ENCODE data around the gene B4GALT1.

GRCh38 chr9:33209394-33209793 lies 42.3 kb upstream of the B4GALT1 start:
- TF ChIP-seq, protein P1, sequence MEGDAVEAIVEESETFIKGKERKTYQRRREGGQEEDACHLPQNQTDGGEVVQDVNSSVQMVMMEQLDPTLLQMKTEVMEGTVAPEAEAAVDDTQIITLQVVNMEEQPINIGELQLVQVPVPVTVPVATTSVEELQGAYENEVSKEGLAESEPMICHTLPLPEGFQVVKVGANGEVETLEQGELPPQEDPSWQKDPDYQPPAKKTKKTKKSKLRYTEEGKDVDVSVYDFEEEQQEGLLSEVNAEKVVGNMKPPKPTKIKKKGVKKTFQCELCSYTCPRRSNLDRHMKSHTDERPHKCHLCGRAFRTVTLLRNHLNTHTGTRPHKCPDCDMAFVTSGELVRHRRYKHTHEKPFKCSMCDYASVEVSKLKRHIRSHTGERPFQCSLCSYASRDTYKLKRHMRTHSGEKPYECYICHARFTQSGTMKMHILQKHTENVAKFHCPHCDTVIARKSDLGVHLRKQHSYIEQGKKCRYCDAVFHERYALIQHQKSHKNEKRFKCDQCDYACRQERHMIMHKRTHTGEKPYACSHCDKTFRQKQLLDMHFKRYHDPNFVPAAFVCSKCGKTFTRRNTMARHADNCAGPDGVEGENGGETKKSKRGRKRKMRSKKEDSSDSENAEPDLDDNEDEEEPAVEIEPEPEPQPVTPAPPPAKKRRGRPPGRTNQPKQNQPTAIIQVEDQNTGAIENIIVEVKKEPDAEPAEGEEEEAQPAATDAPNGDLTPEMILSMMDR (IDR thresholded peaks at IDR 0.05) = no peak
- TF ChIP-seq ZNF532 (CRISPR knock-in tag; IDR thresholded peaks at IDR 0.05; ENCODE audit: borderline replicate concordance) (no peak), FOXK1 (CRISPR knock-in tag; IDR thresholded peaks at IDR 0.05) (no peak), CREB1 (CRISPR knock-in tag; IDR thresholded peaks at IDR 0.05) (no peak), ELF4 (CRISPR knock-in tag; IDR thresholded peaks at IDR 0.05; ENCODE audit: low read depth) (no peak), ATF3 (CRISPR knock-in tag; conservative IDR thresholded peaks at IDR 0.05) (no peak), SP1 (CRISPR knock-in tag; conservative IDR thresholded peaks at IDR 0.05) (no peak), TEAD4 (CRISPR knock-in tag; IDR thresholded peaks at IDR 0.05) (no peak), ETV6 (CRISPR knock-in tag; IDR thresholded peaks at IDR 0.05) (no peak), KAT7 (CRISPR knock-in tag; IDR thresholded peaks at IDR 0.05; ENCODE audit: borderline replicate concordance) (no peak), ZNF671 (CRISPR knock-in tag; IDR thresholded peaks at IDR 0.05) (no peak)
- TF ChIP-seq, protein P2, sequence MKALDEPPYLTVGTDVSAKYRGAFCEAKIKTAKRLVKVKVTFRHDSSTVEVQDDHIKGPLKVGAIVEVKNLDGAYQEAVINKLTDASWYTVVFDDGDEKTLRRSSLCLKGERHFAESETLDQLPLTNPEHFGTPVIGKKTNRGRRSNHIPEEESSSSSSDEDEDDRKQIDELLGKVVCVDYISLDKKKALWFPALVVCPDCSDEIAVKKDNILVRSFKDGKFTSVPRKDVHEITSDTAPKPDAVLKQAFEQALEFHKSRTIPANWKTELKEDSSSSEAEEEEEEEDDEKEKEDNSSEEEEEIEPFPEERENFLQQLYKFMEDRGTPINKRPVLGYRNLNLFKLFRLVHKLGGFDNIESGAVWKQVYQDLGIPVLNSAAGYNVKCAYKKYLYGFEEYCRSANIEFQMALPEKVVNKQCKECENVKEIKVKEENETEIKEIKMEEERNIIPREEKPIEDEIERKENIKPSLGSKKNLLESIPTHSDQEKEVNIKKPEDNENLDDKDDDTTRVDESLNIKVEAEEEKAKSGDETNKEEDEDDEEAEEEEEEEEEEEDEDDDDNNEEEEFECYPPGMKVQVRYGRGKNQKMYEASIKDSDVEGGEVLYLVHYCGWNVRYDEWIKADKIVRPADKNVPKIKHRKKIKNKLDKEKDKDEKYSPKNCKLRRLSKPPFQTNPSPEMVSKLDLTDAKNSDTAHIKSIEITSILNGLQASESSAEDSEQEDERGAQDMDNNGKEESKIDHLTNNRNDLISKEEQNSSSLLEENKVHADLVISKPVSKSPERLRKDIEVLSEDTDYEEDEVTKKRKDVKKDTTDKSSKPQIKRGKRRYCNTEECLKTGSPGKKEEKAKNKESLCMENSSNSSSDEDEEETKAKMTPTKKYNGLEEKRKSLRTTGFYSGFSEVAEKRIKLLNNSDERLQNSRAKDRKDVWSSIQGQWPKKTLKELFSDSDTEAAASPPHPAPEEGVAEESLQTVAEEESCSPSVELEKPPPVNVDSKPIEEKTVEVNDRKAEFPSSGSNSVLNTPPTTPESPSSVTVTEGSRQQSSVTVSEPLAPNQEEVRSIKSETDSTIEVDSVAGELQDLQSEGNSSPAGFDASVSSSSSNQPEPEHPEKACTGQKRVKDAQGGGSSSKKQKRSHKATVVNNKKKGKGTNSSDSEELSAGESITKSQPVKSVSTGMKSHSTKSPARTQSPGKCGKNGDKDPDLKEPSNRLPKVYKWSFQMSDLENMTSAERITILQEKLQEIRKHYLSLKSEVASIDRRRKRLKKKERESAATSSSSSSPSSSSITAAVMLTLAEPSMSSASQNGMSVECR (CRISPR knock-in tag; IDR thresholded peaks at IDR 0.05; ENCODE audit: borderline replicate concordance) = no peak
- TF ChIP-seq, protein P3, sequence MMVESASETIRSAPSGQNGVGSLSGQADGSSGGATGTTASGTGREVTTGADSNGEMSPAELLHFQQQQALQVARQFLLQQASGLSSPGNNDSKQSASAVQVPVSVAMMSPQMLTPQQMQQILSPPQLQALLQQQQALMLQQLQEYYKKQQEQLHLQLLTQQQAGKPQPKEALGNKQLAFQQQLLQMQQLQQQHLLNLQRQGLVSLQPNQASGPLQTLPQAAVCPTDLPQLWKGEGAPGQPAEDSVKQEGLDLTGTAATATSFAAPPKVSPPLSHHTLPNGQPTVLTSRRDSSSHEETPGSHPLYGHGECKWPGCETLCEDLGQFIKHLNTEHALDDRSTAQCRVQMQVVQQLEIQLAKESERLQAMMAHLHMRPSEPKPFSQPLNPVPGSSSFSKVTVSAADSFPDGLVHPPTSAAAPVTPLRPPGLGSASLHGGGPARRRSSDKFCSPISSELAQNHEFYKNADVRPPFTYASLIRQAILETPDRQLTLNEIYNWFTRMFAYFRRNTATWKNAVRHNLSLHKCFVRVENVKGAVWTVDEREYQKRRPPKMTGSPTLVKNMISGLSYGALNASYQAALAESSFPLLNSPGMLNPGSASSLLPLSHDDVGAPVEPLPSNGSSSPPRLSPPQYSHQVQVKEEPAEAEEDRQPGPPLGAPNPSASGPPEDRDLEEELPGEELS (CRISPR knock-in tag; IDR thresholded peaks at IDR 0.05) = no peak

All from WTC11 (cell line).